ENCODE results near the gene PMPCB. TPM values are rescaled to one million over a fixed set of nuclear protein-coding genes. Genes with fewer than 3 reads are reported as not detected.

PMPCB gene
- total RNA-seq, 1 experiment from 2014 or later, result 110 TPM

- no peaks in the 10 kb centered on the region for H3K9me3 ChIP-seq (replicated peaks)
- no peaks in the 10 kb centered on the region for H3K27me3 ChIP-seq
- H3K36me3 ChIP-seq, result peaks cover 8% of the 10 kb centered on the region
- DNase-seq, result no peak
- peak overlapping the region; percentile 80 for H3K4me3 ChIP-seq
- H3K27ac ChIP-seq, result no peak overlapping the region
- peaks cover 5% of the 10 kb centered on the region; the same call in 1 of the 2 replicates for H3K4me1 ChIP-seq
Measured at GRCh38 chr7:103346396-103346795, 49.2 kb downstream of the PMPCB start.

- H3K36me3 ChIP-seq, result peaks cover 5% of the 10 kb centered on the region
- no peaks in the 10 kb centered on the region for H3K27me3 ChIP-seq
- H3K4me1 ChIP-seq, result peaks cover 5% of the 10 kb centered on the region; the same call in 1 of the 2 replicates
- H3K4me3 ChIP-seq, result peak within 1 kb of the TSS; percentile 80
- H3K9me3 ChIP-seq (replicated peaks), result no peaks in the 10 kb centered on the region
- H3K27ac ChIP-seq, result peak within 1 kb of the TSS; percentile 73
- DNase-seq, result peak; percentile 85 to 94
Measured at GRCh38 chr7:103347507-103348267, 50.5 kb downstream of the PMPCB start, which contains the start of gene PSMC2. PSMC2 (plus strand) TSS chr7:103347643; CDS start chr7:103347712, 69 bp downstream.

- Histone ChIP-seq H3K4me3 (peak overlapping the region; percentile 80), H3K27me3 (no peaks in the 10 kb centered on the region), H3K9me3 (replicated peaks) (no peaks in the 10 kb centered on the region), H3K4me1 (peaks cover 5% of the 10 kb centered on the region; the same call in 1 of the 2 replicates), H3K27ac (no peak overlapping the region), H3K36me3 (peaks cover 7% of the 10 kb centered on the region)
- no peak for DNase-seq
Measured at GRCh38 chr7:103348452-103348851, 51.2 kb downstream of the PMPCB start.

GRCh38 chr7:103348959-103349358 is 51.7 kb downstream of the PMPCB start:
- no peaks in the 10 kb centered on the region for H3K27me3 ChIP-seq

GRCh38 chr7:103349805-103350204 is 52.6 kb downstream of the PMPCB start:
- Histone ChIP-seq H3K27me3 (no peaks in the 10 kb centered on the region), H3K27ac (no peak overlapping the region), H3K4me3 (no peak overlapping the region), H3K9me3 (replicated peaks) (no peaks in the 10 kb centered on the region), H3K36me3 (peaks cover 15% of the 10 kb centered on the region), H3K4me1 (peaks cover 5% of the 10 kb centered on the region; the same call in 1 of the 2 replicates)
- DNase-seq, result no peak

More at GRCh38 chr7:103348959-103349358, 51.7 kb downstream of the PMPCB start:
- Histone ChIP-seq H3K4me3 (peak overlapping the region; percentile 80; the same call in 1 of the 2 replicates), H3K9me3 (replicated peaks) (no peaks in the 10 kb centered on the region), H3K36me3 (peaks cover 10% of the 10 kb centered on the region), H3K27ac (no peak overlapping the region), H3K4me1 (peaks cover 5% of the 10 kb centered on the region; the same call in 1 of the 2 replicates)
- no peak for DNase-seq

Other genes starting within 250 kb of the PMPCB start
- 0.75 and 0.76 TPM in 2 replicates for gene FBXL13, start 222.6 kb upstream of the PMPCB start, total RNA-seq (2014; rRNA removed; shearing (Covaris generic))
- gene ARMC10, start 222.3 kb upstream of the PMPCB start, total RNA-seq (2014; rRNA removed; shearing (Covaris generic)), result 27.4 and 31.2 TPM in 2 replicates
- gene NAPEPLD, start 148.3 kb upstream of the PMPCB start, total RNA-seq (2014; rRNA removed; shearing (Covaris generic)), result 5.3 and 12.5 TPM in 2 replicates
- 48.7 and 55.1 TPM in 2 replicates for gene DNAJC2, start 47.3 kb downstream of the PMPCB start, total RNA-seq (2014; rRNA removed; shearing (Covaris generic))
- 198 and 208 TPM in 2 replicates for gene PSMC2, start 50.2 kb downstream of the PMPCB start, total RNA-seq (2014; rRNA removed; shearing (Covaris generic))
- gene SLC26A5, start 148.8 kb downstream of the PMPCB start, total RNA-seq (2014; rRNA removed; shearing (Covaris generic)), result not detected in 2 replicates